GF-D8 (cell line): Measurements from ENCODE around the gene PPP1R9A.

Experiments
- DNase-seq: peaks from one replicate; lab custom pipeline; 2025; lab: John Stamatoyannopoulos, UW

PPP1R9A gene

GRCh38 chr7:95099106-95099505 is 191.7 kb downstream of the PPP1R9A start:
- no peak for DNase-seq

GRCh38 chr7:95101422-95101821 is 194.0 kb downstream of the PPP1R9A start:
- no peak for DNase-seq

GRCh38 chr7:95102662-95103061 is 195.3 kb downstream of the PPP1R9A start:
- DNase-seq, result no peak

GRCh38 chr7:95104739-95105138 is 197.3 kb downstream of the PPP1R9A start:
- no peak for DNase-seq

GRCh38 chr7:95105627-95106026 is 198.2 kb downstream of the PPP1R9A start:
- DNase-seq, result no peak

GRCh38 chr7:95106401-95106800 is 199.0 kb downstream of the PPP1R9A start:
- DNase-seq, result no peak

GRCh38 chr7:95110707-95111106 is 203.3 kb downstream of the PPP1R9A start:
- no peak for DNase-seq

GRCh38 chr7:95113590-95113989 is 206.2 kb downstream of the PPP1R9A start:
- DNase-seq, result no peak

GRCh38 chr7:95126053-95126709 is 218.8 kb downstream of the PPP1R9A start:
- no peak for DNase-seq

- DNase-seq, result no peak
These were observed 225.1 kb downstream of the PPP1R9A start for GRCh38 chr7:95132500-95132899.

- DNase-seq, result no peak
These were observed 232.5 kb downstream of the PPP1R9A start for GRCh38 chr7:95139922-95140321.

GRCh38 chr7:95141755-95142154 is 234.4 kb downstream of the PPP1R9A start:
- no peak for DNase-seq

GRCh38 chr7:95144256-95144655 is 236.9 kb downstream of the PPP1R9A start:
- DNase-seq, result no peak

- no peak for DNase-seq
These were observed 248.6 kb downstream of the PPP1R9A start for GRCh38 chr7:95155965-95156364.

GRCh38 chr7:95157381-95157780 is 250.0 kb downstream of the PPP1R9A start:
- no peak for DNase-seq

GRCh38 chr7:95169678-95170077 is 262.3 kb downstream of the PPP1R9A start:
- no peak for DNase-seq

- DNase-seq, result no peak
These were observed 265.0 kb downstream of the PPP1R9A start for GRCh38 chr7:95172420-95172819.

- DNase-seq, result no peak
These were observed 283.1 kb downstream of the PPP1R9A start for GRCh38 chr7:95190515-95190914.

- no peak for DNase-seq
These were observed 284.4 kb downstream of the PPP1R9A start for GRCh38 chr7:95191795-95192194.

GRCh38 chr7:95198863-95199262 is 291.5 kb downstream of the PPP1R9A start:
- DNase-seq, result no peak

- no peak for DNase-seq
These were observed 292.6 kb downstream of the PPP1R9A start for GRCh38 chr7:95199779-95200558.

GRCh38 chr7:95200741-95201140 is 293.3 kb downstream of the PPP1R9A start:
- no peak for DNase-seq

- no peak for DNase-seq
These were observed 294.3 kb downstream of the PPP1R9A start for GRCh38 chr7:95201727-95202126.

GRCh38 chr7:95204618-95205017 is 297.2 kb downstream of the PPP1R9A start:
- DNase-seq, result no peak
